Measurements from ENCODE around the gene BUB1B. TPM values are rescaled to one million over a fixed set of nuclear protein-coding genes. Genes with fewer than 3 reads are reported as not detected.

Gene BUB1B
- total and polyA plus RNA-seq, 4 donors: 1.1 to 8.0 (median 2.1) TPM

- H3K9me3 ChIP-seq (ENCODE audit: control insufficient read depth in 4 of 4, insufficient read depth in 3 of 4, low read length in 3 of 4): no peaks in the 10 kb centered on the region
- H3K4me1 ChIP-seq (ENCODE audit: control insufficient read depth in 5 of 5, insufficient read depth in 5 of 5, low read length in 5 of 5): no peaks in the 10 kb centered on the region
- H3K27me3 ChIP-seq (ENCODE audit: control insufficient read depth in 3 of 3, insufficient read depth in 3 of 3, low read length in 2 of 3): no peaks in the 10 kb centered on the region
- WGBS, 2 donors: 89 to 96% methylated on average over 4 of the region's 4 CpGs
- H3K27ac ChIP-seq (ENCODE audit: low read depth in 1 of 2, low read length in 1 of 2): no peak overlapping the region
- H3K9ac ChIP-seq (ENCODE audit: insufficient read depth in 1 of 2, low read length in 2 of 2): no peak overlapping the region
- no peak for TF ChIP-seq CTCF (IDR thresholded peaks at IDR 0.05; ENCODE audit: control extremely low read depth, extremely low read depth)
- H3K4me3 ChIP-seq: no peak overlapping the region
- no peaks in the 10 kb centered on the region for H3K36me3 ChIP-seq (ENCODE audit: control insufficient read depth in 4 of 4, insufficient read depth in 4 of 4, low read length in 4 of 4)
- ATAC-seq (ENCODE audit: insufficient read depth, low FRiP score): no peak
- DNase-seq: no peak
These were observed 14.8 kb upstream of the BUB1B start for GRCh38 chr15:40146037-40146436.

- no peak for DNase-seq
- TF ChIP-seq CTCF (IDR thresholded peaks at IDR 0.05; ENCODE audit: control extremely low read depth, extremely low read depth): no peak
- H3K27me3 ChIP-seq (ENCODE audit: control insufficient read depth in 3 of 3, insufficient read depth in 3 of 3, low read length in 2 of 3): no peaks in the 10 kb centered on the region
- no peaks in the 10 kb centered on the region for H3K4me1 ChIP-seq (ENCODE audit: control insufficient read depth in 5 of 5, insufficient read depth in 5 of 5, low read length in 5 of 5)
- no peak overlapping the region for H3K9ac ChIP-seq (ENCODE audit: insufficient read depth in 1 of 2, low read length in 2 of 2)
- no peaks in the 10 kb centered on the region for H3K36me3 ChIP-seq (ENCODE audit: control insufficient read depth in 4 of 4, insufficient read depth in 4 of 4, low read length in 4 of 4)
- H3K9me3 ChIP-seq (ENCODE audit: control insufficient read depth in 4 of 4, insufficient read depth in 3 of 4, low read length in 3 of 4): no peaks in the 10 kb centered on the region
- no peak for ATAC-seq (ENCODE audit: insufficient read depth, low FRiP score)
- WGBS, 2 donors: 94 to 95% methylated on average over 4 of the region's 4 CpGs
- H3K4me3 ChIP-seq: no peak overlapping the region
- H3K27ac ChIP-seq (ENCODE audit: low read depth in 1 of 2, low read length in 1 of 2): no peak overlapping the region
These were observed 11.5 kb upstream of the BUB1B start for GRCh38 chr15:40149339-40149738.

GRCh38 chr15:40150163-40150925 is 10.5 kb upstream of the BUB1B start:
- H3K36me3 ChIP-seq (ENCODE audit: control insufficient read depth in 4 of 4, insufficient read depth in 4 of 4, low read length in 4 of 4): no peaks in the 10 kb centered on the region
- DNase-seq (peak in 2 of 3 donors; percentile 25 to 39), ATAC-seq (ENCODE audit: insufficient read depth, low FRiP score) (no peak)
- no peaks in the 10 kb centered on the region for H3K27me3 ChIP-seq (ENCODE audit: control insufficient read depth in 3 of 3, insufficient read depth in 3 of 3, low read length in 2 of 3)
- H3K4me1 ChIP-seq (ENCODE audit: control insufficient read depth in 5 of 5, insufficient read depth in 5 of 5, low read length in 5 of 5): peaks cover 0 to 1% (median 0%) of the 10 kb centered on the region in 5 donors
- H3K9me3 ChIP-seq (ENCODE audit: control insufficient read depth in 4 of 4, insufficient read depth in 3 of 4, low read length in 3 of 4): no peaks in the 10 kb centered on the region
- no peak for TF ChIP-seq CTCF (IDR thresholded peaks at IDR 0.05; ENCODE audit: control extremely low read depth, extremely low read depth)
- H3K9ac ChIP-seq (ENCODE audit: insufficient read depth in 1 of 2, low read length in 2 of 2): no peak overlapping the region
- WGBS, 2 donors: 40 to 55% methylated on average over 9 of the region's 9 CpGs
- H3K4me3 ChIP-seq: no peak overlapping the region
- H3K27ac ChIP-seq (ENCODE audit: low read depth in 1 of 2, low read length in 1 of 2): no peak overlapping the region

Measured in lung (tissue), 12 donors.